ENCODE data around the gene TRMT2A.
A peak's percentile ranks its signal among the peaks of the same experiment; 100 is the strongest.
"Not testable (repeated sequence)": the region's sequence is repeated elsewhere in the genome, so short reads cannot be mapped to it uniquely, and the experiment has no call there.

The TRMT2A gene

GRCh38 chr22:20116951-20117632 is at the start of gene TRMT2A:
TSS of gene TRMT2A (minus strand) at chr22:20117226. CDS start at chr22:20116906, 320 bp downstream.
- TF ChIP-seq CTCF (IDR thresholded peaks at IDR 0.05; ENCODE audit: low read depth, low read length, missing control alignments) = no peak
- peak; percentile 91 for DNase-seq (ENCODE audit: low read depth)
- peak within 1 kb of the TSS; percentile 96 for H3K4me3 ChIP-seq (ENCODE audit: low read depth, low read length)

GRCh38 chr22:20166703-20167102 is 49.7 kb upstream of the TRMT2A start:
- no peak for TF ChIP-seq CTCF (IDR thresholded peaks at IDR 0.05; ENCODE audit: low read depth, low read length, missing control alignments)
- DNase-seq (ENCODE audit: low read depth) = no peak

GRCh38 chr22:20165913-20166312 is 48.9 kb upstream of the TRMT2A start:
- H3K4me3 ChIP-seq (ENCODE audit: low read depth, low read length) = no peak overlapping the region
- TF ChIP-seq CTCF (IDR thresholded peaks at IDR 0.05; ENCODE audit: low read depth, low read length, missing control alignments) = no peak
- DNase-seq (ENCODE audit: low read depth) = no peak

More at GRCh38 chr22:20166703-20167102, 49.7 kb upstream of the TRMT2A start:
- H3K4me3 ChIP-seq (ENCODE audit: low read depth, low read length) = no peak overlapping the region

- no peak for TF ChIP-seq CTCF (IDR thresholded peaks at IDR 0.05; ENCODE audit: low read depth, low read length, missing control alignments)
- no peak overlapping the region for H3K4me3 ChIP-seq (ENCODE audit: low read depth, low read length)
- no peak for DNase-seq (ENCODE audit: low read depth)
These were observed 48.4 kb upstream of the TRMT2A start for GRCh38 chr22:20165421-20165820.

GRCh38 chr22:20164863-20165262 is 47.8 kb upstream of the TRMT2A start:
- TF ChIP-seq CTCF (IDR thresholded peaks at IDR 0.05; ENCODE audit: low read depth, low read length, missing control alignments) = no peak
- DNase-seq (ENCODE audit: low read depth) = no peak
- H3K4me3 ChIP-seq (ENCODE audit: low read depth, low read length) = no peak overlapping the region

- H3K4me3 ChIP-seq (ENCODE audit: low read depth, low read length) = no peak overlapping the region
- DNase-seq (ENCODE audit: low read depth) = no peak
These were observed 43.0 kb upstream of the TRMT2A start for GRCh38 chr22:20160041-20160440.

GRCh38 chr22:20159531-20159930 is 42.5 kb upstream of the TRMT2A start:
- DNase-seq (ENCODE audit: low read depth); H3K4me3 ChIP-seq (ENCODE audit: low read depth, low read length): not testable (repeated sequence)

More at GRCh38 chr22:20160041-20160440, 43.0 kb upstream of the TRMT2A start:
- no peak for TF ChIP-seq CTCF (IDR thresholded peaks at IDR 0.05; ENCODE audit: low read depth, low read length, missing control alignments)

Data from GM12864 (cell line).